AG09309 (cell line): ENCODE measurements around the gene TMBIM4.

Experiments
- DNase-seq: peaks from one replicate; pipeline ENCODE4 v3.0.0-alpha.2; 2010; ENCODE audit warnings: low read depth
- H3K4me3 ChIP-seq: 2 replicates; pipeline ENCODE4 v1.5.1; 2011; ENCODE audit warnings: mild to moderate bottlenecking, low read depth, low read length, moderate library complexity; ENCODE audit not compliant: control insufficient read depth
- TF ChIP-seq, protein P1 (sequence below): IDR thresholded peaks from 2 replicates; pipeline ENCODE4 v1.5.1; 2011; ENCODE audit warnings: mild to moderate bottlenecking, low read depth, low read length, inconsistent platforms; ENCODE audit not compliant: insufficient read depth, control insufficient read depth; ENCODE audit errors: missing control alignments

Gene TMBIM4

GRCh38 chr12:66129934-66130266 lies 39.9 kb downstream of the TMBIM4 start:
- DNase-seq: no peak
- TF ChIP-seq, protein P1, sequence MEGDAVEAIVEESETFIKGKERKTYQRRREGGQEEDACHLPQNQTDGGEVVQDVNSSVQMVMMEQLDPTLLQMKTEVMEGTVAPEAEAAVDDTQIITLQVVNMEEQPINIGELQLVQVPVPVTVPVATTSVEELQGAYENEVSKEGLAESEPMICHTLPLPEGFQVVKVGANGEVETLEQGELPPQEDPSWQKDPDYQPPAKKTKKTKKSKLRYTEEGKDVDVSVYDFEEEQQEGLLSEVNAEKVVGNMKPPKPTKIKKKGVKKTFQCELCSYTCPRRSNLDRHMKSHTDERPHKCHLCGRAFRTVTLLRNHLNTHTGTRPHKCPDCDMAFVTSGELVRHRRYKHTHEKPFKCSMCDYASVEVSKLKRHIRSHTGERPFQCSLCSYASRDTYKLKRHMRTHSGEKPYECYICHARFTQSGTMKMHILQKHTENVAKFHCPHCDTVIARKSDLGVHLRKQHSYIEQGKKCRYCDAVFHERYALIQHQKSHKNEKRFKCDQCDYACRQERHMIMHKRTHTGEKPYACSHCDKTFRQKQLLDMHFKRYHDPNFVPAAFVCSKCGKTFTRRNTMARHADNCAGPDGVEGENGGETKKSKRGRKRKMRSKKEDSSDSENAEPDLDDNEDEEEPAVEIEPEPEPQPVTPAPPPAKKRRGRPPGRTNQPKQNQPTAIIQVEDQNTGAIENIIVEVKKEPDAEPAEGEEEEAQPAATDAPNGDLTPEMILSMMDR: no peak
- peak overlapping the region; percentile 61 for H3K4me3 ChIP-seq

GRCh38 chr12:66127650-66128049 lies 42.1 kb downstream of the TMBIM4 start:
- H3K4me3 ChIP-seq: no peak overlapping the region
- TF ChIP-seq, protein P1: no peak
- no peak for DNase-seq

DNA sequence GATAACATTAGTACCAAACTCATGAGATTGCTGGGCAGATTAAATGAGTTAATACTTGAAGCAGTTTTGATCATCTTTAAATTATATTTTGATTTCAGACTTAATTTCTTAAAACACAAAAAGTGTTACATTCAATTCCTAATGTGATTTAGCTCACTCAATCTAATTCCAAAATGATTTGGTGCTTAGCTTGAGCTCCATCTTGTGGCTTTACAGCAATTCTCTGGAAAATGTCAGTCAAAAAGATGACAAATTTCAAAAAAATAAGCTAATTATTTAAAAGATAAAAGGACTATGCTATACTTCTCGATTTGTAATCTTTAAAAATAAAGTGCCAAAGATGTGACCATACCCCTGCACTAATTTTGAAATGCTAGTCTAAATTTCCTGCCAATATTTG lies 49.3 kb downstream of the TMBIM4 start:
- TF ChIP-seq, protein P1: peak; percentile 15
- H3K4me3 ChIP-seq: no peak overlapping the region
- no peak for DNase-seq

GRCh38 chr12:66119870-66120241 lies 49.9 kb downstream of the TMBIM4 start:
- TF ChIP-seq, protein P1: no peak
- no peak overlapping the region for H3K4me3 ChIP-seq
- no peak for DNase-seq

DNA sequence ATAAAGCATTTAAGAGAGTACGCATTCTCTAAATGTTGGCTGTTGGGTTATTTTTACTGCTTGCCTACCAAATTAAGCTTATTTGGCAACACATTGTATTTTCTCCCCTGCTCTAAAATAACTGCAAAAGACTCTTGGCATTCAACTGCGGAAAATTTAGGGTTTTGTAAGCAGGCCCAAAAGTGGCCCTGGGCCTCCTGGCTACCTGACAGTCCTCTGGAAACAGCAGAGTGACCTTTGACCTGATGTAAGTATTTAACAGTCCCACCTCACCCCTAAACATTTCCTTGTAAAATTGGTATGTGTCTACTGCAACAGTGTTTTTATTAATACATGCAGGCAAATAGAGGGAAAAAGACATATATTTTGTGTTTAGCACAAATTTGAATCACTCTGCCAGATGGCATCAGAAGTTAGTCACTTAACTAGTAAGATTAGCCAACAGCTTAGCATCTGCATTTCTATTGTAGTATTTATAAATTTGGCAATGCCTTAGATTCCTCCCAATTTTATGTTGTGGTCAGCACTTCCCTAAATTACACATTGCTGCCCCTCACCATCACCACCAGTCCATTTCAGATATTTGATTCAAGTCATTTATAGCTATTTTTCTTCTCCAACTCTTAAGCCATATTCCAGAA lies 50.4 kb downstream of the TMBIM4 start:
- TF ChIP-seq, protein P1: no peak
- no peak for DNase-seq
- no peak overlapping the region for H3K4me3 ChIP-seq

- DNase-seq: no peak
- TF ChIP-seq, protein P1: no peak
- no peak overlapping the region for H3K4me3 ChIP-seq
Observed at GRCh38 chr12:66118240-66118891, 51.4 kb downstream of the TMBIM4 start.

GRCh38 chr12:66117242-66117641 lies 52.6 kb downstream of the TMBIM4 start:
- no peak overlapping the region for H3K4me3 ChIP-seq
- DNase-seq: no peak
- TF ChIP-seq, protein P1: no peak
